ENCODE data around the gene RAB24.

- TF ChIP-seq CTCF (IDR thresholded peaks at IDR 0.05), result no peak
- TF ChIP-seq POLR2A (IDR thresholded peaks at IDR 0.05), result no peak
- no peak for TF ChIP-seq POLR2AphosphoS5 (IDR thresholded peaks at IDR 0.05)
- TF ChIP-seq EP300 (IDR thresholded peaks at IDR 0.05), result no peak
Measured at GRCh38 chr5:177335701-177336065, 32.2 kb upstream of the RAB24 start.

All from stomach (tissue), 4 donors.